Stimulated activated CD4-positive, alpha-beta T cell treated with anti-CD3 and anti-CD28 coated beads, Interleukin-4, amount 100 ng/mL, for 48 hours (primary cell): ENCODE measurements around the gene C2CD4A.

Source experiments
- DNase-seq, 2 donors: peaks; one replicate each; pipeline ENCODE4 v3.0.0-alpha.2; 2020; ENCODE audit warnings: low read depth in 2 of 2

C2CD4A gene

DNA sequence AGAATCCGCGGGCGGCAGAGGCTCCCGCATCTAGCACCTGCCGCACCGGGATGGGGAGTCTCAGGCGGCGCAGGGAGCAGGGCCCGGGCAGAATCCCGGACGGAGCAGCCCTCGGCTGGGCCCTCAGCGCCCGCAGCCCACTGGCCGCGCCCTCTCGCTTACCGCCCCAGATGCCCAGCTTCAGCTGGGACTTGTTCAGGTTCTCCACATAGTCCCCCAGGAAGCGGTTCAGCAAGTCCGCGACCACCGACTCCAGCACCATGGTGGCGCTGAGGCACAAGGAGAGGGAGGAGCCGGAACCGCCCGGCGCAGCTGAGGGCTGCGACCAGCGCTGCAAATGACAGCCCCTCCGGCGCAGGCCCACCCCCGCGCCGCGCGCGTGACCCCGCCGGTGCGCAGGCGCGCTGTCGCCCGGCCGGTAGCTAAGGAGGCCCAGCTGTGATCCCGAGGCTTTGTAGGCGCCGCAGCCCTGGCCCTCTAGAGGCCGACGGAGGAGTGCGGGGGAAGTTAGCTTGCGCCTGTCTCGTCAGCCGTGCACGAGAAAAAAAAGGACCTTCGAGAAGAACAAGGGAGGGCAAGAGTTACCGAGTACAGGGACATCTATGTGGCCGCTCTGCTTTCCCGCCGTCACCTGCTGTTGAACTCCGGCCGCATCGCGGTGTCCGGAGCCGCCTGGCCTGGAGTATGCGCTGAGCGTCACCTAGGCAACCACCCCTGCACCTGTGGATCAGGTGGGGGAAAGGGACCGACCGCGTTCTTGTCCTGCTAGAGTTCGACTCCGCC, 6.5 kb upstream of the C2CD4A start, which contains the start of gene VPS13C:
VPS13C (minus strand) TSS at position 335 of the 783 bp plus-strand sequence; CDS start at position 262, 73 bp downstream.
- DNase-seq, result peak; percentile 77 to 87

DNA sequence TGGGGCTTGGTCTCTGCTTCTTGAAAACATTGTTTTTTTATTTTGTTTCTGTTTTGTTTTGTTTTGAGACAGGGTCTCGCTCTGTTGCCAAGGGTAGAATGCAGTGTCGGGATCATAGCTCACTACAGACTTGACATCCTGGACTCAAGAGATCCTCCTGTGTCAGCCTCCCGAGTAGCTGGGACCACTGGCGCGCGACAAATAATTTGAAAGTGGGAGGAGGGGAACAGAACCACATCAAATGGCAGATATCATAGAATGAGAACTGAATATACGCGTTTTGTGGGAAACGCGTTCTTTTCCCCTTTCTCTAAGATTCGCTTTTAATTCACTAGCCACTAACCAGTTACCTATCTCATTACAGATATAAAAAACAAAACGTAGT, 5.9 kb upstream of the C2CD4A start:
- DNase-seq, result no peak

DNA sequence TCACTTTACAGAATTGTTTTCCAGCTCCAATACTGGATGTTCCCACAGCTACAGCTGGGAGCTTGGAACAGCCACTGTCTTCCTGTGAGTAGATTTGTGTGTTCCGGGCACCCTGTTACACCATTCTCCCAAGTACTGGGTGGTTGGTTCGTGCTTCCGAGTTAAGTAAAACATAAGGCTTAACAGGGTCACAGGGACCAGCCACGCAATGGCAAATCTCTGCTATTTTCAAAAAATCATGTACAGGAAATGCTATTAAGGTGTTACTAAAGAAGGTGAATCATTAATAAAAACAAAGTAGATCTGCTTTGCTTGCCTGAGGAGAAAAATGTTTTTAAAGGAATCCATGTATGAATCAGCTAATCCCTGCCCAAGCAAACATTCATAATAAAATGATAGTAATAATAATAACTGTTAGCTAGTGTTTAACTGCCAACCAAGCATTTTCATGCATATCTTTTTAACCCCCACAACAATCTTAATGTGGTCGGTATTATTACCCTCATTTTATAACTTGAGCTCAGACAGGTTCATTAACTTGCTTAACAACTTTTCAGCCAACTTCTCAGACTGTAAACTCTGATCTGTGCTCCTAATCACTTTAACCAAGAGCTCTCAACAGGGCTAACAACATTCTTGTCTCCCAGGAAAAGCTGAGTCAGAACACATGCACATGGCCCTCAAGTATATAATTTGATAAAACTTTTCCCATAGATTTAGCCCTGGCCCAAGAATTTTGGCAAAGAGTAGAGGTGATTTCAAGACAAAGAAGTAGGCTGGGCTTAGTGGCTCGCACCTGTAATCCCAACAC, 2.7 kb upstream of the C2CD4A start:
- DNase-seq, result no peak

DNA sequence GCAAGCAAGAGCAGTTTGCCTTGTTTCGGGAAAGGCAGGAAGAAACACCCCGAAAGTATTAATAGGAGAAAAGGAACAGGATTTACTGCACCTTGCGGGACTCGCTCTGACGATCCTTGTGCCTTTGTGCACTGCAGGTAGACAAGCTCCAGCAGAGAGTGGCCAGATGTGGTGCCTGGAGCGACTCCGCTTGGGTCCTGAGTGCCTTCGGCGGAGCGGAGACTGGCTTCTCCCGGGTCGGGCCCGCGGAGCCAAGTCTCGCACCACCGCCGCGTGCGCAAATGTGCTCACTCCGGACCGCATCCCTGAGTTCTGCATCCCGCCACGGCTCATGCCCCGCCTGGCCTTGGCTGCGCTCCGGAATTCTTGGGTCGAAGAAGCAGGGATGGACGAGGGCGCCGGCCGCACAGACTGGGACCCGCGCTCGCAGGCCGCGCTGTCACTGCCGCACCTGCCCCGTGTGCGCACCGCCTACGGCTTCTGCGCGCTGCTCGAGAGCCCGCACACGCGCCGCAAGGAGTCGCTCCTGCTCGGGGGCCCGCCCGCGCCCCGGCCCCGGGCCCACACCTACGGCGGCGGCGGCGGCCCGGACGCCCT, 769 bp downstream of the C2CD4A start:
- no peak for DNase-seq

DNA sequence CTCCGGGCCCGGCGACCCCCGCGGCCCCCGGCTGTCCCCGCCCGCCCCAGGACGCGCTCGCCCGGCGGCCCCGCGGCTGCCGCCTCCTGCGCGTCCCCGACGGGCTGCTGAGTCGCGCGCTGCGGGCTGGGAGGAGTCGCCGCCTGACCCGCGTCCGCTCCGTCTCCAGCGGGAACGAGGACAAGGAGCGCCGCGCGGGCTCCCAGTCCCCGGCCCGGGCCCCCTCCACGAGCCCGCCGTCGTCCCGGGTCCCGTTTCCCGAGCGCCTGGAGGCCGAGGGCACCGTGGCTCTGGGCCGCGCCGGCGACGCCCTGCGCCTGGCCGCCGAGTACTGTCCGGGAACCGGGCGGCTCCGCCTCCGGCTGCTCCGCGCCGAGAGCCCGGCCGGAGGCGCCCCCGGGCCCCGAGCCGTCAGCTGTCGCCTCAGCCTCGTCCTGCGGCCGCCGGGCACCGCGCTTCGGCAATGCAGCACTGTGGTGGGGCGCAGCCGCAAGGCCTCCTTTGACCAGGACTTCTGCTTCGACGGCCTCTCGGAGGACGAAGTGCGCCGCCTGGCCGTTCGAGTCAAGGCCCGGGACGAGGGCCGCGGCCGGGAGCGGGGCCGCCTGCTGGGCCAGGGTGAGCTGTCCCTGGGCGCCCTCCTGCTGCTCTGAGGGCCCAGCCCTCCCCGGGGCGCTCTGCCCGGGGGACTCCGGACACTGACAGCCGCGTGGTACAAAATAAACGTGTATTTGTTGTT, 1.5 kb downstream of the C2CD4A start:
- DNase-seq, result peak in 1 of 2 donors; percentile 26

DNA sequence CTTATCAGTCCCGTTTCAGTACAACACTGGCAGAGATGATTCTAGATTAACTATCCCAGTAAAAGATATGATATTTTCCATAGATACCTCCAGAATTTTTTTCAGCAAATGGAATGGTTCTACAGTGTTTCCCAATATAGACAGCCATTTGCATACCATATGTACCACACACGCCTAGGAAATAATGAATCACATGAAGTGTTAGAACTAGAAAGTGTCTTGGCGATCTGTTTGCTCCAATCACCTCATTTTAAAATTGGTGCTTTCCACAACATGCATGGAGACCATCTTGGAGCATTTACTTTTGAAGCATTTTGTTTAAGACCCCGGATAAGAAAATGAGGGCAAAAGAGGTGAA, 2.0 kb downstream of the C2CD4A start:
- no peak for DNase-seq

DNA sequence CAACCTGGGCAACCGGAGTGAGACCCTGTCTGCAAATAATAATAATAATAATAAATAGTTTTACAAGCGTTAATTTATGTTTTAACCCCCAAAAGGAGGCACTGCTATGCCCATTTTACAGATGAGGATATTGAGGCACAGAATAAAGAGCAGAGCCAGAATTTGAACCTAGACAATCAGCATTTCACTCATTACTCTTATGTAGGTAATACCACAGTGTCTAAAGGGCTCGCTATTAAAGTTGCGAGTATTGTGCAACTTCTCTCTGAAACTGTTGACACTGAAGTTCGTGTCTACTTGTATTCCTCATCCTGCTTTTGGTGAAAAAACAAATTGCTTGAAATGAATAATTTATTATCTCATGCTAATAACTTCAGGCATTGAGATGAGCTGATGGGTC, 2.8 kb downstream of the C2CD4A start:
- no peak for DNase-seq

DNA sequence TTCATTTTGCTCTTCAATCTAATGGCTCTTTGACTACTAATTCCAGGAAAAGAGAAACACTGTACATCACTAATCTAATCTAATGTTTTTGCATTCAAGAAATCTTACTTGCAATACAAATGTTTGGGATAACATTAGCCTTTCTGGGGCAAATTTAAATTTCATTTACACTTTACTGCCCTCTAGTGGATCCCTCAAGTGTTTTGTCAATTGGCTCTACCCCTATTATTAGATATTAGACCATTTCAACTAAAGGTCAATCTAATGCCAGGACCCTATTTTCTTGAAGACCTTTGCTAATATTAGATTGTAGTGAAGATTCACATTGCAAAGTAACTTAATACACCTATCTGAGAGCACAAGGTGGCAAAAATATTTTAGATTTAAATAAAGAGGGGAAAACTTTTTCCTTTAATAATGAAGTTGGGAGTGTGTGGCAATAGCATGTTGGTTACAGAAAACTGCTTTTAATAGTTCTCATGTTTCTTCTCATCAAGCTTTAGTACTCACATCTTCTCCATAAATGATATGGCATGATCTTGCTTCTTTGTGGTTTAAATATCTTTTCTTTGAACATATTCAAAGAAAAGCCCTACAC, 5.0 kb downstream of the C2CD4A start:
- no peak for DNase-seq

DNA sequence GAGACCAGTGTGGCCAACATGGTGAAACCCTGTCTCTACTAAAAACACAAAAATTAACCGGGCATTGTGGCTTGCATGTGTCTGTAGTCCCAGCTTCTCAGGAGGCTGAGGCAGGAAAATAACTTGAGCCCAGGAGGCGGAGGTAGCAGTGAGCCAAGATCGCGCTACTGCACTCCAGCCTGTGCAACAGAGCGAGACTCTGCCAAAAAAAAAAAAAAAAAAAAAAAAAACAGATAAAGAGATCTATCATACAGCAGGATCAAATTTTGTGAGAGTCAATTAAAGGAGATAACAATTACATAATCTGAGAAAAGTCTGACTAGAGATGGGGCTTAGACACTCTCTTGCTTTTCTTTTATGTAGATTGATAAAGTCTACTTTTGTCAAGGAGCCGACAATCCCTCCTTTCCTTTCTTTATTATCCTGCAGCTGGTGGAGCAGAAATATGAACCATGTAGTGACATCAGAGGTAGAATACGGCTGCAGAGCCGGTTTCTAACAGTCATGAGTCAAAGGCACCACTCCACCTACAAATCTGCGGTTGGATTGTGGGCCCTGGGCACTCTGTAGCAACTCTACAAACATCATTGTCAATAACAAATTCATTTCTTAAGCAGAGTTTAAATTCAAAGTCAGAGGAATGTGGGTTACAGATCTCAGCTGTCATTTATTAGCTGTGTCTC, 9.0 kb downstream of the C2CD4A start:
- DNase-seq, result no peak

DNA sequence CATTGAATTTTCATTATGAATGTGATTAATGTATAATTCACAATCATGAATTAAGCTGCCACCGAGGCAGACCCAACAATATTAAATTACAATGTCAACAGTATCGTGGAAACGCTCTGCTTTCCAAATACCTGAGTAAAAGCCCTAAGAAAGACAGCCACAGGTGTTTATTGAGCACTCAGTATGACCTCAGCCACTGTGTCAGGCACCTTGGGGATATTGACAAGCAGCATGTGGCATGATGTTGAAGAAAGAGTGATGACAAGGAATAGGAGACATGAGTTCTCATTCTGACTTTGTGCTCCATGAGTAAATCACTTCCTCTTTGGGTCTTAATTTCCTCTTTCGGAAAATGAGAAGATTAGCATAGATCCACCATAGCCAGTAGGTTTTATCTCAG, 12.8 kb downstream of the C2CD4A start:
- DNase-seq, result no peak

DNA sequence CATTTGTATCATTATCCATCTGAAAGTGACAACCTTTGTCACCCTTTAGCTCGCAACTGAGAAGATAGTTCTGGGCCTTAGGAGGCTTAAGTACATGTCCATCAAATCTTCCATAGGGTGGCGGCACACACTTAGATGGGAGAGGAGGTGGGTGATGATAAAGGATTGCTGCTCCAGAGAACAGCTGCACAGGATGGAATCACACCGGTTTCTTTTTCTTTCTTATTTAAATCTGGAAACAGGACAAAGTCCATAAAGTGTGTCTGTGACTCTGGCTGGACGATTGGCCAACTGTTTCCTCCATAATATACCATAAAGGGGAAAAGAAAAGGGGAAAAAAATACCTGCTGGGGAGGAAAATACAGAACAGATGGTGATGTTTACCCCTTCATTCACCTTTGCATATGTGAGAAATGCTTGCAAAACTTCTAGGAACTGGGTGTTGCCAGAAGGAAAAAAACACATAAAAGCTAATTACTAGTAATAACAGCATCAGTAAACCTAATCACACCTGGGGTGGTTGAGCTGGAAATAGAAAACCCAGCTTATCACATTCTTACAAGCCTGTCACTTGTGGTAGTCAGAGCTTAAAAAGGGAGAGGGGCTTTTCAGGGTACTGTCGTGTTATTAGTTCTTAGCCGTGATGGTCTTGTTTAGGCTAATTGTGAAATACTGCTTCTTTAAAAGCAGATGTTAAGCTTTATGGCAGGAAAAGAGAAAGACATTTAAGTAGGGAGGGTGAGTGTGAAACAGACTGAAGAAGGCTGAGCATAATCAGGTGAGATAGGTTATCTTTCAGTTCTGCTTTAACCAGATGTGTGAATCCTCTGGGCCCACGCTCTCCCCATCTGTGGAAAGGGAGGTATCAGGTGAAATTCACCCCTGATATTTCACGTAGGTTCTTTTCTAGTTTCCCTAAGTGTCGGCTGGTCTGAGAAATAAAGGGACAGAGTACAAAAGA, 16.7 kb downstream of the C2CD4A start:
- DNase-seq, result no peak

DNA sequence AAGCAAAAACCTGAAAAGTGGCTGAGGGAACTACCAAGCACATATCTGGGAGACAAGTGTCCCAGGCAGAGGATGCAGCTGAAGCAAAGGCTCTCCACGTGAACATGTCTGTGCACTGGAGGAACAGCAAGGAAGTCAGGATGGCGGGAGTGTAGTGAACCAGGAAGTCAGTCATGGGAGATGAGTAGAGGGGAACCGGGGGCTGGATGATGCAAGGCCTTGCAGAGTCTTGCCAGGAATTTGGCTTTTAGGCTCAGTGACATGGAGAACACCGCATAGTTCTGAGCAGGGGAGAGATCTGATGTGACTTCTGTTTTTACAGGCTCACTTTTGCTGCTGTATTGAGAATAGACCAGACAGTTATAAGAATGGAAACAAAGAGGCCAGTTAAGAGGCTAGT, 19.0 kb downstream of the C2CD4A start:
- no peak for DNase-seq

DNA sequence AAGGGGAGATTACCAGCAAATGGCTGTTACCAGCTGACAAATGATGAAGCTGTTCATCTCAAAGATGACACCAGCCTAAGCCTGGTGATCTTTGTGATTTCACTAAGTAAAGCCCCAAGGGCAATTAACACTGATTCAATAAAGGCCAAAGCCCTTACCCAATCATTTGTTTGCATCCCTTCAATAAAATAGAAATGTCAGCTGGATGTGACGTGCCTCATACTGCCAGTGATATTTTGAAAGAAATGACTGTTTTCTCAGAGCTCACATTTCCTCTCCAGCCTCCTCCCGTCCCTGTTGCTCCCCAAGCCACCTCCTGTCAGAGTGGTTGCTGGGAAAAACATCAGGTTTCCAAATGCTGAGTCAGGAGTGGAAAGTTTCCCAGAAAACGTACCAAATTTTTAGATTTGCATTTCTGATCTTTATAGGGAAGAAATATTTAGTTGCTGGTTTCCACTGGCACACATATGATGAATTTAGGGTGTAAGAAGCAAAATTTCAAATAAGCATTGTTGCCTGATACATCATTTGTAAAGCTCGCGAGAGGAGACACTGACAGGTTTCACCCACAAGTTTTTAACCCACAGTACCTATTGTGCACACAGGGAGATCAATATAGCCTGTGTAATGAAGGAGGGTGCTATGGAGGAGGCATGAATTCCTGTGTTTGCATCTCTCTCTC, 21.0 kb downstream of the C2CD4A start:
- DNase-seq, result no peak

DNA sequence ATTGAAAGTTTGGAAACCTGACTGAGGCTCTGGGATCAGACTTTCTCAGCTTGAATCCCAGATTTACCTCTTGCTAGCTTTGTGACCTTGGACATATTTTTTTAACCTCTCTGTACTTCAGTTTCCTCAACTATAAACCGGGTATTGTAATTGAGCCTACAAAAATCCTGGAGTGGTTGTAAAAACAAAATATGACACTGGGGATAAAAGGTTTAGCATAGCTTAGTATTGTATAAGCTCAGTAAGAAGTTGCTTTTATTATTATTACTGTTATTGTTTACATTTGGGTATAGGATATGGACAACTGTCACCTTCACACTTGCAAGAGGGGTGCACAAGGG, 21.5 kb downstream of the C2CD4A start:
- no peak for DNase-seq

DNA sequence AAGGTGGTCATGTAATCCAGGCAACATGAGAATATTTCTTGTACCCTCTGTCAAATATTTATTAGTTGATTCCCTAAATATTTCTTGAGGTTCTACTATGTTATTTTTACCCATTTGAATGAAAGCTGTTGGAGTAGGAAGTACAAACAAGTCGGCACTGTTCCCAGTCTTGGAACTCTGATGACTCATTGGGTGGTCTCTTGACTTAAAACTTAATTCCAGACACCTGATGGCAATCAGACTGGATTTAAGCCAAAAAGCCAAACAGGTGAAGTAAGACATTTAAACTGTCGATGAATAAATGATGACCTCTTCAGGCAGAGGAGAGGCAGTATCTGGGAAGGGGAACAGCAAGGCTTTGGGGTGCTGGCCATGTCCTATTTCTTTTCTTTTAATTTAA, 22.8 kb downstream of the C2CD4A start:
- DNase-seq, result no peak

DNA sequence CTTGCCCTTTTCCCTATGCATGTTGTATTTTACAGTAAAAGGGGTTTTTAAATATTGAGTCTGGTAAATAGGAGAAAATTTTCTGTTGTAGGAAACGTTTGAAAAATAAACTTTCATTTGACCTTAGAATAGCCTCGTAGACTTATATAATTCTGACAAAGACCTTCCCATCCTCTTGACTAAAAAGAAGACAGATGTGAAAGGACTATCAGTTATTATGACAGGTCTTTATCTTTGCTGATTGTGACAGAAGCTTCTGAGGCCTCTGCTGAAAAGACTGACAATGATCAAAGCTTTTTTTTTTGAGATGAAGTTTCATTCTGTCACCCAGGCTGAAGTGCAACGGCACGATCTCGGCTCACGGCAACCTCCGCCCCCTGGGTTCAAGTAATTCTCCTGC, 24.2 kb downstream of the C2CD4A start:
- DNase-seq, result no peak

DNA sequence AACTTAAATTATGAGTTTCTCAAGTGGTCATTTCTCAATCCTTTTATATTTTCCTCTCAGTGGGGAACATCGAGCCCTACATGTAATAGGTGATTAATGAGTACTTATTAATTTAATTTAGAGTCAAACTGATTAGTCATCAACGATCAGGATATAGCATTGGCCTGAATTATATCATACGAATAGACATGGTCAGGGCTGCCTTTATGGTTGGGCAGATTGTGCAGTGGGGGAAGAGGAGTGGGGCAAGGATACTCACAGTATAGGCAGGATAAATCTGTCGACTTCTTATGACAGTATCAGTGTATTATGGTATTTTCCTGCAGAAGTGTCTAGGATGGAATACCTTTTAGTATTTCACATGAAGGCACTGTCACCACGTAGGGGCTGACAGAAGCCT, 27.0 kb downstream of the C2CD4A start:
- no peak for DNase-seq

DNA sequence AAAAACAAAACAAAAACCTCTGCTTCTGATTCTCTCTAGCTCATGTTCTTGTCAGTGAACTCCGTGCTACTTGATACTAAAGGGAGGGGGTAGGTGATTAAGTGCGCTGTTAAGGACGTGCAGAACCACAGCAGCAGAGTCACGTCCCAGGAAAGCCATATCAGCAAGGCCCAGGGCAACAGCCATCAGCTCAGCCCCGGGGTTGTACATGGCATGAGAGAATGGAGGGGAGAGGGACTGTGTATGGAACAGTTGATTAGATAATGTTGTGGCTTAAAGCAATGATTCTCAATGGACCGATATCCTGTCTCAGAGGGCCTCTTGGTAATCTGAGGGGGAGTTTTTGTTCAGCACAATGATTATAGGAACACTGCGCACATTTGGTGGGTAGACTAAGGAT, 27.6 kb downstream of the C2CD4A start:
- DNase-seq, result no peak

DNA sequence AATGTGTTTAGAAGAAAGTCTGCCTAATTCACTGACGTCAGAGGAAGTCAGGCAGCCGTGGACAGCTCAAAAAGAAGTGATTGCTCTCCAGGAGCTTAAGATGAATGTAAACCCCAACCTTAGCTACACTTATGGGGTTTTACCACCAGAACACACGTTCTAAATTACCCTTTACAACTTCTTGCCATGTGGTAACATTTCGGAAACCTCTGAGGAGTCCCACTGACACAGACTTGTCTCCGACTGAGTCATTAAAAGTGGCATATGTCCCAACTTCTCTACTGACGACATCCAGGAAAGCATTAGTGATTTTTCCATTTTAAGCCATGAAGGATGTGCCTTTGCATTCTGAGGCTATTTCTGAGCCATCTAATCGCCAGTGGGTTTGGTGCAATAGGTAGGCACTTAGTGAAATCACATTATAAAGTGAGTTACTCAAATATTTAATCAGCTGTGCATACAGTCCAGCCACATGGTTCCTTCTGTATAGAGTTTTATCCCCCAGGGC, 32.4 kb downstream of the C2CD4A start:
- no peak for DNase-seq
